GM04504 (cell line): ENCODE data around the gene MLEC.
A peak's percentile ranks its signal among the peaks of the same experiment; 100 is the strongest.
"Not testable (repeated sequence)": the region's sequence is repeated elsewhere in the genome, so short reads cannot be mapped to it uniquely, and the experiment has no call there.

ENCODE experiments used
- DNase-seq: peaks from one replicate; pipeline ENCODE4 v3.0.0-alpha.2; 2012; ENCODE audit warnings: low read depth

The MLEC gene

GRCh38 chr12:120662879-120663278 lies 24.1 kb upstream of the MLEC start:
- no peak for DNase-seq

- no peak for DNase-seq
Observed at GRCh38 chr12:120663741-120664140, 23.2 kb upstream of the MLEC start.

- DNase-seq, result no peak
Observed at GRCh38 chr12:120666571-120667390, 20.2 kb upstream of the MLEC start.

GRCh38 chr12:120668091-120668867 lies 18.7 kb upstream of the MLEC start:
- DNase-seq, result no peak

- DNase-seq, result no peak
Observed at GRCh38 chr12:120668868-120669840, 17.8 kb upstream of the MLEC start.

GRCh38 chr12:120670237-120670636 lies 16.7 kb upstream of the MLEC start:
- DNase-seq, result not testable (repeated sequence)

GRCh38 chr12:120670667-120671066 lies 16.3 kb upstream of the MLEC start:
- DNase-seq, result no peak

GRCh38 chr12:120674097-120674636 lies 12.8 kb upstream of the MLEC start:
- no peak for DNase-seq

- no peak for DNase-seq
Observed at GRCh38 chr12:120677765-120678473, 9.0 kb upstream of the MLEC start.

- DNase-seq, result no peak
Observed at GRCh38 chr12:120678572-120678971, 8.4 kb upstream of the MLEC start.

GRCh38 chr12:120680165-120680738 lies 6.7 kb upstream of the MLEC start:
- DNase-seq, result no peak

GRCh38 chr12:120684523-120684932 lies 2.4 kb upstream of the MLEC start:
- no peak for DNase-seq

- no peak for DNase-seq
Observed at GRCh38 chr12:120685522-120685921, 1.4 kb upstream of the MLEC start.

- peak; percentile 94 for DNase-seq
Observed at GRCh38 chr12:120686151-120686689, 729 bp upstream of the MLEC start.

- DNase-seq, result no peak
Observed at GRCh38 chr12:120687578-120688289, 785 bp downstream of the MLEC start.

- DNase-seq, result no peak
Observed at GRCh38 chr12:120688527-120689071, 1.6 kb downstream of the MLEC start.

GRCh38 chr12:120689397-120690082 lies 2.6 kb downstream of the MLEC start:
- DNase-seq, result no peak

- no peak for DNase-seq
Observed at GRCh38 chr12:120690083-120690450, 3.1 kb downstream of the MLEC start.

- no peak for DNase-seq
Observed at GRCh38 chr12:120690978-120691377, 4.0 kb downstream of the MLEC start.
